ENCODE measurements around the gene TACC3.

GRCh38 chr4:1749826-1750225 lies 28.5 kb downstream of the TACC3 start:
- TF ChIP-seq EP300 (IDR thresholded peaks at IDR 0.05; ENCODE audit: low read depth) (no peak), CTCF (IDR thresholded peaks at IDR 0.05) (no peak)
